ENCODE data around the gene USP46. TPM values are rescaled to one million over a fixed set of nuclear protein-coding genes. Genes with fewer than 3 reads are reported as not detected.

The USP46 gene
- total and polyA plus RNA-seq, 2 of the 4 experiments (the other 2 are of a cell fraction) = 9.3 to 15.4 TPM

DNA sequence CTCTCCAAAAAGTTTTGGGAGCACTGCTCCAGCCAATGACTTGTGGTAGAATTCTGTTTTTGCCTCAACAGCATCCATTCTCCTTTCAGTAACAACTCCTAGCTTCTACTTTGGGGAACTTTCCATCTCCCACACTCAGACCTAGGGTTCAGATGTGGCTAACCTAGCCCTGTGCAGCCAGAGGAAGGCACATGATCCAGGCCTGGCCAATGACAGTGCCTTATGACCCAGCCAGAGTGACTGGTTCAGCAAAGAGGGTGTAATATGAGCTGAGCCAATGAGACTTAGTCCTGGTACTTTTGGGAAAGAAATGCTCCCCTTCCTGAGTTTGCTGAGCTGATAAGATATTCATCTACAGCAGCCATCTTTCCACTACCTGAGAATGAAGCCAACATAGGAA is 5.4 kb upstream of the USP46 start:
- Histone ChIP-seq H3K9ac (ENCODE audit: low read depth, low read length) (no peak overlapping the region), H3K4ac (ENCODE audit: low read depth, low read length) (no peak overlapping the region), H3K23ac (ENCODE audit: low read depth, low read length) (no peak overlapping the region), H3K36me3 (ENCODE audit: control insufficient read depth, insufficient read depth, low read length) (no peaks in the 10 kb centered on the region), H4K5ac (ENCODE audit: low read depth, low read length) (no peak overlapping the region), H3K4me2 (ENCODE audit: low read depth, low read length) (no peak overlapping the region), H2BK5ac (ENCODE audit: low read depth, low read length, poor library complexity, severe bottlenecking) (no peak overlapping the region), H3K4me1 (ENCODE audit: control insufficient read depth, insufficient read depth, low read length) (no peaks in the 10 kb centered on the region), H4K8ac (ENCODE audit: low read depth in 2 of 2, low read length in 2 of 2) (no peak overlapping the region), H3K27me3 (ENCODE audit: control insufficient read depth, insufficient read depth, low read length) (no peaks in the 10 kb centered on the region; the same call in 1 of the 2 replicates), H3K9me3 (ENCODE audit: control insufficient read depth, insufficient read depth, low read length) (no peaks in the 10 kb centered on the region; the same call in 1 of the 2 replicates), H3K27ac (ENCODE audit: insufficient read depth, low read length) (no peak overlapping the region), H3K14ac (replicated peaks; ENCODE audit: low read depth, low read length) (no peak overlapping the region), H2BK20ac (ENCODE audit: low read depth, low read length) (no peak overlapping the region), H4K20me1 (ENCODE audit: insufficient read depth, low read length) (no peaks in the 10 kb centered on the region), H3K79me1 (ENCODE audit: low read depth in 1 of 2, low read length in 2 of 2) (peaks cover 5 to 11% of the 10 kb centered on the region in 2 experiments; a peak in 3 of 4 replicates), H2AFZ (replicated peaks; ENCODE audit: low read length, poor library complexity) (no peak overlapping the region), H2AK9ac (replicated peaks; ENCODE audit: low read depth, low read length, poor library complexity) (no peak overlapping the region), H2BK120ac (ENCODE audit: low read depth, low read length) (no peak overlapping the region), H3K56ac (ENCODE audit: extremely low read depth, insufficient read depth, low read length) (no peak overlapping the region), H2BK15ac (ENCODE audit: low read depth, low read length) (no peak overlapping the region), H3K9me1 (ENCODE audit: insufficient read depth, low read length) (no peaks in the 10 kb centered on the region), H2AK5ac (ENCODE audit: low read depth, low read length) (no peak overlapping the region), H3K18ac (ENCODE audit: low read depth, low read length) (no peak overlapping the region), H4K91ac (ENCODE audit: insufficient read depth, low read depth, low read length) (no peak overlapping the region), H3K4me3 (ENCODE audit: insufficient read depth, low read depth, low read length) (no peak overlapping the region)
- intact Hi-C loops (cut with micrococcal nuclease) (loop anchor here (1.0 kb wide), 1 partner anchor 288 kb away; no protein-coding TSS in a partner anchor), dilution Hi-C loops (cut with HindIII; ENCODE audit: low sequenced_read_pairs, unreplicated experiment) (no loop called here), in situ Hi-C loops (cut with MboI; ENCODE audit: low sequenced_read_pairs) (loop anchor here (10.0 kb wide), 1 partner anchor 290 kb away; no protein-coding TSS in a partner anchor)
- DNase-seq = no peak
- ChIA-PET CTCF (no interaction called here), POLR2A (ENCODE audit: unreplicated experiment) (no interaction called here)
- TF ChIP-seq NFE2L2 (IDR thresholded peaks at IDR 0.05; ENCODE audit: low read depth, low read length) = no peak
- TF ChIP-seq, protein P1, sequence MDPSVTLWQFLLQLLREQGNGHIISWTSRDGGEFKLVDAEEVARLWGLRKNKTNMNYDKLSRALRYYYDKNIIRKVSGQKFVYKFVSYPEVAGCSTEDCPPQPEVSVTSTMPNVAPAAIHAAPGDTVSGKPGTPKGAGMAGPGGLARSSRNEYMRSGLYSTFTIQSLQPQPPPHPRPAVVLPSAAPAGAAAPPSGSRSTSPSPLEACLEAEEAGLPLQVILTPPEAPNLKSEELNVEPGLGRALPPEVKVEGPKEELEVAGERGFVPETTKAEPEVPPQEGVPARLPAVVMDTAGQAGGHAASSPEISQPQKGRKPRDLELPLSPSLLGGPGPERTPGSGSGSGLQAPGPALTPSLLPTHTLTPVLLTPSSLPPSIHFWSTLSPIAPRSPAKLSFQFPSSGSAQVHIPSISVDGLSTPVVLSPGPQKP (IDR thresholded peaks at IDR 0.05; ENCODE audit: borderline replicate concordance, low read depth, low read length) = no peak
- no peak for TF ChIP-seq RCOR1 (IDR thresholded peaks at IDR 0.05; ENCODE audit: insufficient replicate concordance, low read length)
- TF ChIP-seq, protein P2, sequence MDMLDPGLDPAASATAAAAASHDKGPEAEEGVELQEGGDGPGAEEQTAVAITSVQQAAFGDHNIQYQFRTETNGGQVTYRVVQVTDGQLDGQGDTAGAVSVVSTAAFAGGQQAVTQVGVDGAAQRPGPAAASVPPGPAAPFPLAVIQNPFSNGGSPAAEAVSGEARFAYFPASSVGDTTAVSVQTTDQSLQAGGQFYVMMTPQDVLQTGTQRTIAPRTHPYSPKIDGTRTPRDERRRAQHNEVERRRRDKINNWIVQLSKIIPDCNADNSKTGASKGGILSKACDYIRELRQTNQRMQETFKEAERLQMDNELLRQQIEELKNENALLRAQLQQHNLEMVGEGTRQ (IDR thresholded peaks at IDR 0.05; ENCODE audit: low read depth, low read length) = no peak
- no peak for TF ChIP-seq CEBPB (IDR thresholded peaks at IDR 0.05; ENCODE audit: low read depth, low read length)
- TF ChIP-seq MAZ (IDR thresholded peaks at IDR 0.05; ENCODE audit: borderline replicate concordance, low read depth, low read length) = no peak
- no peak for TF ChIP-seq MXI1 (IDR thresholded peaks at IDR 0.05; ENCODE audit: borderline replicate concordance, low read depth, low read length)
- no peak for TF ChIP-seq POLR2A (IDR thresholded peaks at IDR 0.05; ENCODE audit: low read depth, low read length)
- TF ChIP-seq MAFK (IDR thresholded peaks at IDR 0.05; ENCODE audit: low read depth, low read length) = no peak
- no peak for TF ChIP-seq RFX5 (IDR thresholded peaks at IDR 0.05; ENCODE audit: low read depth, low read length)
- ATAC-seq (ENCODE audit: low read depth) = no peak
- BruUV-seq (replicated peaks) = no TSS peak
